Endothelial cell of umbilical vein (primary cell): ENCODE measurements around the gene DCAF10.

Source experiments
- CTCF ChIP-seq, 2 donors: IDR thresholded peaks; 1 replicate in 1 of 2; 2 replicates in 1 of 2; pipeline ENCODE4 v1.5.1; 2011; ENCODE audit warnings: low read length in 2 of 2, mild to moderate bottlenecking in 2 of 2, moderate library complexity in 2 of 2, control low read depth in 1 of 2, inconsistent platforms in 1 of 2, low read depth in 1 of 2; ENCODE audit not compliant: insufficient read depth in 1 of 2; ENCODE audit errors: extremely low read depth in 1 of 2
- EZH2 ChIP-seq: IDR thresholded peaks from 2 replicates; pipeline ENCODE4 v1.6.1; 2012; ENCODE audit warnings: borderline replicate concordance, low read depth, mild to moderate bottlenecking, moderate library complexity, low read length, inconsistent platforms; ENCODE audit not compliant: severe bottlenecking
- FOS ChIP-seq: IDR thresholded peaks from 2 replicates; pipeline ENCODE4 v1.6.1; 2011; ENCODE audit warnings: mild to moderate bottlenecking, low read length, moderate library complexity, borderline replicate concordance; ENCODE audit not compliant: insufficient read depth
- JUN ChIP-seq: IDR thresholded peaks from 2 replicates; pipeline ENCODE4 v1.6.1; 2011; ENCODE audit warnings: borderline replicate concordance, low read depth; ENCODE audit not compliant: insufficient read length, insufficient read depth
- MAX ChIP-seq: IDR thresholded peaks from 2 replicates; pipeline ENCODE4 v1.6.1; 2011; ENCODE audit not compliant: insufficient read depth, insufficient read length
- MYC ChIP-seq: IDR thresholded peaks from one replicate; pipeline ENCODE4 v1.6.1; 2011; ENCODE audit warnings: mild to moderate bottlenecking, low read depth, low read length
- POLR2A ChIP-seq: IDR thresholded peaks from 2 replicates; pipeline ENCODE4 v1.6.1; 2012; ENCODE audit warnings: low read depth, mild to moderate bottlenecking, control low read depth, low read length
- POLR2AphosphoS5 ChIP-seq: IDR thresholded peaks from 2 replicates; pipeline ENCODE4 v1.6.1; 2012; ENCODE audit warnings: low read depth, mild to moderate bottlenecking, control low read depth, low read length, moderate library complexity; ENCODE audit not compliant: insufficient read depth

- no peak for TF ChIP-seq POLR2AphosphoS5
- no peak for TF ChIP-seq CTCF (IDR thresholded peaks at IDR 0.05; ENCODE audit: extremely low read depth in 1 of 2, insufficient read depth in 1 of 2, low read depth in 1 of 2, low read length in 2 of 2)
- no peak for TF ChIP-seq POLR2A
- TF ChIP-seq FOS, result no peak
- no peak for TF ChIP-seq EZH2
- no peak for TF ChIP-seq MAX
- TF ChIP-seq JUN, result no peak
- TF ChIP-seq MYC, result no peak
Measured at GRCh38 chr9:37801287-37801850, 772 bp downstream of the DCAF10 start.
